HG02623 (cell line): ENCODE measurements around the gene ITIH4.
"Not testable (repeated sequence)": the region's sequence is repeated elsewhere in the genome, so short reads cannot be mapped to it uniquely, and the experiment has no call there.

ENCODE experiments used
- ATAC-seq: cut with Tn5 transposase; IDR thresholded peaks from one replicate; pipeline ENCODE4 v1.9.1; 2021; ENCODE audit warnings: moderate library complexity; ENCODE audit not compliant: unreplicated experiment

The ITIH4 gene

GRCh38 chr3:52787246-52787645, 43.2 kb downstream of the ITIH4 start:
- ATAC-seq = no peak

- no peak for ATAC-seq
Measured at GRCh38 chr3:52786330-52787215, 43.9 kb downstream of the ITIH4 start.

GRCh38 chr3:52784931-52785590, 45.4 kb downstream of the ITIH4 start:
- ATAC-seq = no peak

GRCh38 chr3:52784021-52784621, 46.4 kb downstream of the ITIH4 start:
- no peak for ATAC-seq

GRCh38 chr3:52783211-52783555, 47.3 kb downstream of the ITIH4 start:
- no peak for ATAC-seq

- ATAC-seq = no peak
Measured at GRCh38 chr3:52782412-52783210, 47.9 kb downstream of the ITIH4 start.

- ATAC-seq = no peak
Measured at GRCh38 chr3:52781741-52782140, 48.7 kb downstream of the ITIH4 start.

- ATAC-seq = no peak
Measured at GRCh38 chr3:52779837-52780585, 50.5 kb downstream of the ITIH4 start.

GRCh38 chr3:52779011-52779836, 51.2 kb downstream of the ITIH4 start:
- ATAC-seq = no peak

- no peak for ATAC-seq
Measured at GRCh38 chr3:52777959-52778805, 52.3 kb downstream of the ITIH4 start.

GRCh38 chr3:52777127-52777958, 53.1 kb downstream of the ITIH4 start, which contains the start of gene ITIH1:
TSS of gene ITIH1 (plus strand) at chr3:52777599. CDS start at chr3:52777616, 17 bp downstream.
- ATAC-seq = no peak

- ATAC-seq = not testable (repeated sequence)
Measured at GRCh38 chr3:52776486-52776885, 54.0 kb downstream of the ITIH4 start.

- no peak for ATAC-seq
Measured at GRCh38 chr3:52775877-52776276, 54.6 kb downstream of the ITIH4 start.

GRCh38 chr3:52774901-52775864, 55.3 kb downstream of the ITIH4 start:
- no peak for ATAC-seq

GRCh38 chr3:52774066-52774713, 56.3 kb downstream of the ITIH4 start:
- ATAC-seq = no peak
